DND-41 (cell line): ENCODE results near the gene ZNF132.

ENCODE experiments used
- EZH2 ChIP-seq: IDR thresholded peaks from 3 replicates; pipeline ENCODE4 v1.6.1; 2012; ENCODE audit warnings: borderline replicate concordance, low read depth, mild to moderate bottlenecking, moderate library complexity, low read length, inconsistent platforms; ENCODE audit not compliant: severe bottlenecking
- TF ChIP-seq, protein P1 (sequence below): IDR thresholded peaks from 2 replicates; pipeline ENCODE4 v1.5.1; 2012; ENCODE audit warnings: borderline replicate concordance, low read length, moderate library complexity, mild to moderate bottlenecking; ENCODE audit not compliant: poor library complexity, severe bottlenecking; ENCODE audit errors: extremely low read depth

DNA sequence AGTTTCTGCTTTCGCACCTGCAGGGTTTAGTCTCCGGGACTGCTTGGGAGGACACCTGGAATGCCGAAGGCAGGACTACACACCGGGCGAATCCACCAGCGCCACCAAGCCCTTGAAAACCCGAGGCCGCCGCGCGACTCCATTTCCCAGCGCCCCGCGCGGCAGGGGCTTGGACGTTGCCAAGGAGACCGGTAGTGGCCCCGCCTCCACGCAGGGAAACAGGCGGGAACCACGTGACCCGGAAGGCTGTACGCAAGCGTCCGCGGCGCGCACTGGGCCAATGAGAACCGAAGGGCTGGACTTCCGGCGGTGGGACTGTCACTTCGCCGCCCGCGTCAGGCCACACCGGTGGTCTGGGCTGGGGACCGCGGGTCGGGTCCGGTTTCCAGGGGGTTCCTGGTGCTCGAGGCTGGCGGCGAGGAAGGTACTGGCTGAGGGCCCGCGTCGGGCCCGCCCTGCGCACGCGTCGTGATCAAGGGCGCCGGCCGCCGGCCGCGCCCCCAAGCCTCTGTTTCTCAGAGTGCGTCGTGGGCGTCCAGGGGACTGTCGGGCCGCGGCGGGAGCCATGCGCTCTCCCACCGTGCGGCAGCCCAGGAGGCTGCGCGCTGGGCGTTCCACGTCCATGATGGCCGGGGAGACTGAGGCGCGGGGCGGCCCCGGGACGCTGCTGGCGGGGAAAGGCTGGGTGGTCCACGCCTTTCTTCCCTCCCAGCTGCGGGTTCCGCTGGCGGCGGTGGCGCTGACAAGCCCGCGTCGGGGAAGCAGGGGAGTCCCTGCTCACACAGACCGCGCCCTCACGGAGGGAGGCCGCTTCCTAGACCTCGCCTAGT, 27.0 kb upstream of the ZNF132 start, which contains the start of gene ZNF324:
- TF ChIP-seq, protein P1, sequence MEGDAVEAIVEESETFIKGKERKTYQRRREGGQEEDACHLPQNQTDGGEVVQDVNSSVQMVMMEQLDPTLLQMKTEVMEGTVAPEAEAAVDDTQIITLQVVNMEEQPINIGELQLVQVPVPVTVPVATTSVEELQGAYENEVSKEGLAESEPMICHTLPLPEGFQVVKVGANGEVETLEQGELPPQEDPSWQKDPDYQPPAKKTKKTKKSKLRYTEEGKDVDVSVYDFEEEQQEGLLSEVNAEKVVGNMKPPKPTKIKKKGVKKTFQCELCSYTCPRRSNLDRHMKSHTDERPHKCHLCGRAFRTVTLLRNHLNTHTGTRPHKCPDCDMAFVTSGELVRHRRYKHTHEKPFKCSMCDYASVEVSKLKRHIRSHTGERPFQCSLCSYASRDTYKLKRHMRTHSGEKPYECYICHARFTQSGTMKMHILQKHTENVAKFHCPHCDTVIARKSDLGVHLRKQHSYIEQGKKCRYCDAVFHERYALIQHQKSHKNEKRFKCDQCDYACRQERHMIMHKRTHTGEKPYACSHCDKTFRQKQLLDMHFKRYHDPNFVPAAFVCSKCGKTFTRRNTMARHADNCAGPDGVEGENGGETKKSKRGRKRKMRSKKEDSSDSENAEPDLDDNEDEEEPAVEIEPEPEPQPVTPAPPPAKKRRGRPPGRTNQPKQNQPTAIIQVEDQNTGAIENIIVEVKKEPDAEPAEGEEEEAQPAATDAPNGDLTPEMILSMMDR, result peak; percentile 25
- no peak for TF ChIP-seq EZH2
